ENCODE results near the gene ST3GAL4. TPM values are rescaled to one million over a fixed set of nuclear protein-coding genes. Genes with fewer than 3 reads are reported as not detected.
A peak's percentile ranks its signal among the peaks of the same experiment; 100 is the strongest.

The ST3GAL4 gene
- total RNA-seq, 2 donors from 2014 or later: 57.1 to 109 TPM

- DNase-seq (no peak), ATAC-seq (no peak)
- intact Hi-C loops (cut with DNase I): no loop called here
Observed at GRCh38 chr11:126328001-126328390, 27.5 kb upstream of the ST3GAL4 start.

GRCh38 chr11:126328444-126328843 lies 27.0 kb upstream of the ST3GAL4 start:
- no peak for ATAC-seq
- DNase-seq: no peak
- intact Hi-C loops (cut with DNase I): no loop called here

DNA sequence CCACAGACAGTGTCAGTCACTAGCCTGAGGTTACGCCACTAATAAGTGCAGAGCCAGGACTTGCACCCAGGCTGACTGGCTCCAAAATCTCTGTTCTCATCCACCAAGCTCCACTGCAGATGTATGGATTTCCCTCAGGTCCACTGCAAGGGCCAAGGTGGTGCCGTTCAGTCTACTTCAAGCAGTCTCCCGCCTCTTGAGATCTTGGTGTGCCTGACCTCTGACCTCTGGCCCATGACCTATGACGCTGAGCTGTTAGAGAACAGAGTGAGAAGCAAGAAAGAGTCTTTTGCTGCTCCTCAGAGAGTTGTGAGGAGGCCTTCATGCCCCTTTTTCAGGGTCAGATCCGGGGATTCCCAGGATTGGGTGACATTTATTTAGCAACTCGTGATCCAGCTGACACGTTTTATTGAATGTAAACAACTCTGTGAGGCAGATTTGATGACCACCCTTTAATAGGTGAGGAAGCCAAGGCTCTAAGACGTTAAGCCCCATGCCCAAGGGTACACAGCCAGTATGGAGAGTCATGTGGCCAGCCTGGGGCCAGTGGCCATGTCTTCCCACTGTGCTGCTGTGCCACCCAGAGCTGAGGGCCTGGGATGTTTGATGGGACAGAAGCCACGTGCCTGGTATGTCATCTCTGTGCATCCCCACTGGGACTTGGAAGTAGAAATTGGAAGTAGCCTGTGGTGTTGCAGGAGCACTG lies 26.4 kb upstream of the ST3GAL4 start:
- no peak for DNase-seq
- no peak for ATAC-seq
- intact Hi-C loops (cut with DNase I): no loop called here

GRCh38 chr11:126329644-126330211 lies 25.8 kb upstream of the ST3GAL4 start:
- intact Hi-C loops (cut with DNase I): no loop called here
- no peak for ATAC-seq
- no peak for DNase-seq

DNA sequence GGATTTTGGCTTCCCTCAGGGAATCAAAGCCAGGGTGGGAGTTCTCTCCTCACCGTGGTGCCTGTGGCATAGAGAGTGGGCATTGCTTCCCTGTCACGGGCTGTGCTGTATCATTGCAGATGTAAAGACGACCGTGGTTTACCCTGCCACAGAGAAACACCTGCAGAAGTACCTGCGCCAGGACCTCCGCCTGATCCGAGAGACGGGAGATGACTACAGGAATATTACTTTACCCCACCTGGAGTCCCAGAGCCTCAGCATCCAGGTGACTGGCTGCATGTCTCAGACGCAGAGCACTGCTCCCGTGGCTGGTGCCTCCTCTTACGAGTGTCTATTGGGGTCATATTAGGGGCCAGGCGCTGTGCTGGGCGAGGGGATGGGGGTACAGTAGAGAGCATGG lies 24.2 kb upstream of the ST3GAL4 start:
- no peak for DNase-seq
- intact Hi-C loops (cut with DNase I): no loop called here

GRCh38 chr11:126332221-126332711 lies 23.2 kb upstream of the ST3GAL4 start:
- intact Hi-C loops (cut with DNase I): no loop called here
- ATAC-seq: peak; percentile 88 to 90

More for the DNA sequence above, 24.2 kb upstream of the ST3GAL4 start:
- no peak for ATAC-seq

GRCh38 chr11:126333142-126333541 lies 22.3 kb upstream of the ST3GAL4 start:
- ATAC-seq (no peak), DNase-seq (no peak)
- intact Hi-C loops (cut with DNase I): no loop called here

More at GRCh38 chr11:126332221-126332711, 23.2 kb upstream of the ST3GAL4 start:
- DNase-seq: peak; percentile 82

DNA sequence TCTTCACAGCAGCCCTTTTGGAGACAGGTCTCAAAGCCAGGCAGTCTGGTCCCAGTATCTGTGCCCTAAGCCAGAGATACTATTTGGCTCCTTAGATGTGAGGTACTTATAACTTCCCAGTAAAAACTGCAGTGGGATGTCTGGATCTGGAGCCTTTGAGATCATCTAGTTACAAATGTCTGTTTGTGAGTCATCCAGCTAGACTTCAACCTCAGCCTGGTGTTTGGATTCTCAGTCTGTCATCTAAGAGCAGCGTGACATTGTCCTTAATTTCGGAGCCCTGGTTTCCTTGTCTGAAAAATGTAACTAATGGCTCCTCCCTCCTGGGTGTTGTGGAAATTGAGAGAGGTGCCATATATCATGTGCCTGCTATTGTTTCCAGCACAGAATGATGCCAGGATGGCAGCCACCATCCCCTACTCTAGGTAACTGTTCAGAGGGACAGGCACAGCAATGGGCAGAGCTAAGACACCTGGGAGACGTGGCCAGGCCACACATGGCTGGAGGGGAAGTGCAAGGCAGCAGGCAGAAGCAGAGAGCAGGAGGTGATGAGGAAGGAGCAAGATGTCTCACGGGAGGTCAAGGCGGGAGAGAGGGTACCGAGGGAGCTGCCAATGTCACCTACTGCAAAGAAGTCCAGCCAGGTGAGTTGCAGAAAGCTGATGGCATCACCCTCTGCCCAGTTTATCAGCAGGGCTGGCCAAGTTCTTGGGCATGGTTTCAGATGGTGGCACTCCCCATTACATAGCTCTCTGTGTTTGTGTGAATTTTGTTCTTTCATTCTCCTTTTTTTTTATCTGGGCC lies 20.6 kb upstream of the ST3GAL4 start:
- intact Hi-C loops (cut with DNase I): no loop called here
- DNase-seq (no peak), ATAC-seq (peak in 1 of 2 donors; percentile 25)

GRCh38 chr11:126335463-126335760 lies 20.1 kb upstream of the ST3GAL4 start:
- no peak for ATAC-seq
- intact Hi-C loops (cut with DNase I): no loop called here
- no peak for DNase-seq

- ATAC-seq (no peak), DNase-seq (no peak)
- intact Hi-C loops (cut with DNase I): no loop called here
Observed at GRCh38 chr11:126336138-126336541, 19.3 kb upstream of the ST3GAL4 start.

GRCh38 chr11:126336671-126337101 lies 18.8 kb upstream of the ST3GAL4 start:
- DNase-seq (no peak), ATAC-seq (no peak)
- intact Hi-C loops (cut with DNase I): no loop called here

DNA sequence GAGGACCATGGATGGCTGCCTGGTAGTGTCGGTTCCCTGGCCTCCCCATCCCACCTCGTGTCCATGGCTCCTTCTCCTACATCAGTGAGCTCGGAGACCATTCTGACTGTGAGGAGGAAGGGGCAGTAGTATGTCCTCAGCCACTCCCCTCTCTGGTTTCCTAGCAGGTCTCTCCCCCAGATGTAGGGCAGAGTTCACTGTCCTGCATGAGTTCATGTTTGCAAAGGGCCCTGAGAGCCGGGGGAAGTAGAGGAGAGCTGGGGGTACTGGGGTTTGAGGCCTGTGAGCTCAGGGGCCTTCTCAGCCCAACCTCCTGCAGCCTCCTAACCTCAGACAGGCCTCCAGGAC lies 18.4 kb upstream of the ST3GAL4 start:
- ATAC-seq (no peak), DNase-seq (no peak)
- intact Hi-C loops (cut with DNase I): no loop called here

DNA sequence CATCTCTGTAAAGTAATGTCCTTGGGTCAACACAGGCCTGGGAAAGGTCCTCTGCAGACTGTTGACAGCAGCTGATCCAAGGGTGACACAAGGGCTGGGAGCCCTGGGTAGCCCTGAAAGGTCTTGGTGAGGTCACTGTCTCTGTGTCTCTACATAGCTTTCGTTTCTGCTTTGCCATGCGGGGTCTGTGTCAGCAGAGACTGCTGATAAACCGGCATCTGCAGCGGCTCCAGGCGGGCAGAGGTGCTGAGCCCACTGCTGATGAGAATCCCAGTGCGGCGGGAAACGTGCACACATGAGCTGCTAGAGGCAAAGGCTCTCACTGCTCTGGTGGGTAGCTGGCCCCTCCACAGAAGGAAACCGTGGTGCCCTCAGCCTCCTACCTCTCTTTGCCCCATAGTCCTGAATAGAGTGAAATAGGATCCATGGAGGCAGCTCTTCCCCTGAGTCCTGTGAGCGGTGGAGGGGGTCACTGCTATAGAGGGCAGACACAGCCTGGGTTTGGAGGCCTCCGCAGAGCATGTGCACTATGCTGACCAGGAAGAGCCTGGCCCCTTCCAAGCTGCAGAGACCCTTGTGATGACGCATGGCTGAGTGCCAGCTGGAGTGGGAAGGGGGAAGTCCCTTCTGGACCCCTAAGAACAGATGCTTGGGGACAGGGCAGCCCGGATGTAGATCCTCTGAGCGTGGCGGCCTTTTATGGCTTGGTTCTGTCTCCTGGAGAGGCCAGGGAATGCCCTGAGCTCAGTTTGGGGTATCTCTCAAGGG lies 17.8 kb upstream of the ST3GAL4 start:
- no peak for DNase-seq
- intact Hi-C loops (cut with DNase I): no loop called here
- ATAC-seq: no peak

DNA sequence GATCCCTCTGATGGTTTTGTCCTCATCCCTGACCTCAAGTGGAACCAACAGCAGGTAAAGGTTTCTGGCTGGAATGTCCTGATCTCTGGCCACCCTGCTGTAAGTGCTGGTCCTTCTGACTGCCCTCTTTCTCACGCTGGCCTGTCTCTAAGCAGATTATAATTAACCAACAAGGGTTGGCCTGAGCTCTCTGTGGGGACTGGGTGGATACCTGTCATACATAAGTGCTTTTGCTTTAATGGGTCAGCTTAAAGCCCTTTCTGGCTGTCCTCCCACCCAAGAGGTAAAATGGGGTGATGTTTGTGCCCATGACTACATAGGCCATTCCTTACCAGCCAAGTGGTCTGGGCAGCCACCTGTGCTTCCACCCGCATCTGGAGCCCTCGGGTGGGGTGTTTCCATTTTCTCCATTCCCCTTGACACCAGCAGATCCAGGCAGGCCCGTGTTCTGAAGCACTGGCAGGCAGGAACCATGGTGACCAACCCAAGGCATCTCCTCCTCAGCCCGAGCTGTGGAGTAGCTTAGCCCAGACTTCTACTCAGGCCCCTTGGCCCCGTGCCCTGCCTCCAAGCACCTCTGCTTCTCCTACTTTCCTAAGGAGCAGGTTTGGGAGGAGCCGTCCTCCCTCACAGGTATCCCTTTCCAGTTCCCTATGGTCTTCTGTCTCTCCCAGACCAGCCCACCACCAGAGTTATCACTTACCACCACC lies 17.0 kb upstream of the ST3GAL4 start:
- ATAC-seq: no peak
- intact Hi-C loops (cut with DNase I): no loop called here
- no peak for DNase-seq

DNA sequence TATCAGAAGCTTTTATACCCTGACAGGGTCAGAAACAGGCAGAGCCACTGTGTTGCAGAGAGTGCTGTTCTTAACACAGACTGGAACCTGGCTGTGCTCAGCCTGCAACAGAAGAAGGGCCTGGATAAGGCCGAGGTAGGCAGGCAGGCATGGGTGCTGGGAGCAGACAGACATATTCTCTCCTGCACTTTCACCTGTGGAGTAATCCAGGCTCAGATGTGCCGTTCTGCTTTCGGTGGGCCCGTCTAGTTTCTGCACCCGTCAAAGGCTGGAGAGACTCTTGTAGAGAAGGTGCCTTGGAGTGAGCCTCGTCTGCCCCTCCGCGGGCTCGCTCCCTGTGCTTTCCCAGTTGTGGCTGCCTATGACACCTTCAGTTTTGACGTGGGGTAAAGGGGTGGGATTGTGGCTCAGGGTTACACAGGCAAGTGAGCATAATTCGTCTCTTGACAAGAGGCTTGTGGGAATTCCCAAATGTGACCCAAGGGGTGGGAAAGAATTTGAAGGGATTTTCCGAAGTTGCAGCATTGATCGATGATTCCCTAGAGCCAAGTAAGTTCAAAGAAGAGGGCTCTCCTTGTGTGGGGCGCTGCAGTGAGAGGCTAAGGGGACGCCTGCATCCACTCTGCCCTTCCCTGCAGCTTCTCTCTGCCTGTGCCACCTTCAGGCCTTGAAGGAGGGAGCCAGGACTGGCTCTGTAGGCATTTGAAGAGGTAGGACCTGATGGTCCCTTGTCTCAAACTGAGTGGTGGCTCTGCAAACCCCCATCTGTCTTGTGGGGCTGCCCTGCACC lies 16.2 kb upstream of the ST3GAL4 start:
- ATAC-seq (no peak), DNase-seq (no peak)
- intact Hi-C loops (cut with DNase I): no loop called here

DNA sequence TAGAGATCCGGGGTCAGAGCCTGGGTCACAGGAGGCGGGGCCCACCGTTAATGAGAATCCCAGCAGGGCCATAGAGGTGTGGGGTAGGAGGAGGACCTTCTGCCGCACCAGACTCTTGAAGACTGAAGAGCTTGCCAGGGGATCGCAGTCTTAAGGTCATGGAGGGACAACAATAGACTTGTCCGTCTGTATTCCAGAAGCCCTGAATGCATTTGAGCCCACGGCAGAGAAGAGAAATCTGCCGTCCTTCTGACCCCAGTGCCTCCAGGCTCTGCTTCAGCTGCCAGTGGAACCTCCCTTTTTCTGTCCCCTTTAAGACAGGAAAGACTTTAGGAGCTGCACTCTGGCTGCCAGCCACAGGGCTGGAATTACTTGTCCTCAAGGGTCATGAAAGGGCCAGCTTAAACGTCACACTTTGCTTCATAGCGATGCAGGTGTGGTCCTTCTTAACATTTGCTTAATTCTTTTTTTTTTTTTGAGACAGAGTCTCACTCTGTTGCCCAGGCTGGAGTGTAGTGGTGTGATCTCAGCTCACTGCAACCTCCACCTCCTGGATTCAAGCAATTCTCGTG lies 15.5 kb upstream of the ST3GAL4 start:
- ATAC-seq (peak; percentile 25 to 56), DNase-seq (peak; percentile 87)

DNA sequence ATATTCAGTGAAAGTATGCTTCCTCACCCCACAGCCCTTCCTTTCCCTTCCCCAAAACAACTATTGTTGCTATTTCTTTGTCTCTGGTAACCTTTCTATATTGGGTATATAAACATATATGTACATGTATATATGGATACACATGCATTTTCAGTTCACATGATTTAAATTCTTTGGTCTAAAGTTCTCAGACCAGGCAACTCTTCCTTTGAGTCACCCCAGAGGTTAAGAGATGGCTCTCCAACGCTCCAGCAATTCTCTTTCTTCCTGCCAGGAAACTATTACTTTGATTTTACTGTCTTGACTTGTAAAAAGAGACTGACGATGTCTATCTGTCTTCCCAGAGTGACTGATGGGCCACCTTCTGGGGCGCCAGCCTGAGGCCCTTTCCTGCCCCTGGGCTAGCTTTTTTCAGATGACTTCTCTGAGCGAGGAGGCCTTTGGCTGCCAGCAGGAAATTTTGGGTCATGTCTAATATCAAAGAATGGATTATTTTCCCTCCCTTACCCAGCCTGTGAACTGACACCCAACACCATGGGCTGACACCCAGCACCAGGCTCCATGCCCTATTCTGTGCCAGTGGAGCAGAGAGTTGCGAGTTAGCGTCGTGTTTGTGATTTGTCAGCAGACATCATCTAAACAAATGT lies 14.4 kb upstream of the ST3GAL4 start:
- intact Hi-C loops (cut with DNase I): no loop called here
- no peak for DNase-seq
- no peak for ATAC-seq

More for the DNA sequence above, 15.5 kb upstream of the ST3GAL4 start:
- intact Hi-C loops (cut with DNase I): no loop called here

Measured in left cardiac atrium (tissue), 4 donors.